HG03378 (cell line): Measurements from ENCODE around the gene CREBBP.

Experiments used
- ATAC-seq: cut with Tn5 transposase; IDR thresholded peaks from one replicate; pipeline ENCODE4 v1.9.1; 2021; ENCODE audit warnings: mild to moderate bottlenecking, moderate library complexity; ENCODE audit not compliant: unreplicated experiment

Gene CREBBP

GRCh38 chr16:3738541-3738940 is 142.0 kb downstream of the CREBBP start:
- no peak for ATAC-seq

- ATAC-seq = no peak
Observed at GRCh38 chr16:3738128-3738527, 142.4 kb downstream of the CREBBP start.

GRCh38 chr16:3737181-3737580 is 143.3 kb downstream of the CREBBP start:
- no peak for ATAC-seq

- no peak for ATAC-seq
Observed at GRCh38 chr16:3736116-3736515, 144.4 kb downstream of the CREBBP start.

- no peak for ATAC-seq
Observed at GRCh38 chr16:3735541-3735940, 145.0 kb downstream of the CREBBP start.

- ATAC-seq = no peak
Observed at GRCh38 chr16:3734758-3735221, 145.7 kb downstream of the CREBBP start.

- ATAC-seq = no peak
Observed at GRCh38 chr16:3734084-3734757, 146.3 kb downstream of the CREBBP start.

- no peak for ATAC-seq
Observed at GRCh38 chr16:3732171-3732570, 148.3 kb downstream of the CREBBP start.

- no peak for ATAC-seq
Observed at GRCh38 chr16:3731126-3731935, 149.2 kb downstream of the CREBBP start.

GRCh38 chr16:3730161-3731125 is 150.1 kb downstream of the CREBBP start:
- ATAC-seq = no peak

GRCh38 chr16:3729161-3730112 is 151.1 kb downstream of the CREBBP start:
- no peak for ATAC-seq

- ATAC-seq = no peak
Observed at GRCh38 chr16:3728424-3729160, 151.9 kb downstream of the CREBBP start.

GRCh38 chr16:3727806-3728381 is 152.6 kb downstream of the CREBBP start:
- ATAC-seq = no peak

GRCh38 chr16:3726021-3726687 is 154.4 kb downstream of the CREBBP start:
- no peak for ATAC-seq

- ATAC-seq = no peak
Observed at GRCh38 chr16:3725276-3725675, 155.2 kb downstream of the CREBBP start.

GRCh38 chr16:3722508-3722907 is 158.0 kb downstream of the CREBBP start:
- ATAC-seq = no peak

- ATAC-seq = no peak
Observed at GRCh38 chr16:3720418-3720817, 160.1 kb downstream of the CREBBP start.

GRCh38 chr16:3718628-3719027 is 161.9 kb downstream of the CREBBP start:
- ATAC-seq = no peak
